Activated CD4-positive, alpha-beta T cell treated with anti-CD3 and anti-CD28 coated beads, Interleukin-2, amount 50 U/mL, for 1 hour (primary cell): ENCODE results near the gene DNAAF3.

ENCODE experiments used
- DNase-seq: peaks from one replicate; pipeline ENCODE4 v3.0.0-alpha.2; 2020

Gene DNAAF3

GRCh38 chr19:55115446-55116065 lies 50.9 kb downstream of the DNAAF3 start:
- DNase-seq = no peak

GRCh38 chr19:55114566-55115145 lies 51.8 kb downstream of the DNAAF3 start:
- DNase-seq = no peak

DNA sequence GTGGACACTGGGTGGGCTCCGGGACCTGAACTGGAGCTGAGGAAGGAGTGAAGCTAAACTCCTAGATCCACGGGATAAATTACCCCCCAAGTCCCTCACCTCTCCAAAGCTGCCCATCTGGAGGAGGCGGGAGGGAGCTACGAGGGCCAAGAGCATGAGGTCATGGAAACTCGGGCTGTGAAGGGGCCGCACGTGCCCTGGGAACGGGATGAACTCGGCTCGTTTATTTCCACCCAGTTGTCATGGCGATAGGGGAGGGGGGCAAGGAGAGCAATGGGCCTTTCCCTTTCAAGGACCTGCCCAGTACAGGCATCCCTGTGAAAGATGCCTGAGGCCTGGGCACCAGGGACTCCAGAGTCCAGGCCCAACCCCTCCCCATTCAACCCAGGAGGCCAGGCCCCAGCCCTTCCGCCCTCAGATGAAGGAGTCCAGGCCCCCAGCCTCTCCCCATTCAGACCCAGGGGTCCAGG lies 52.8 kb downstream of the DNAAF3 start:
- no peak for DNase-seq

DNA sequence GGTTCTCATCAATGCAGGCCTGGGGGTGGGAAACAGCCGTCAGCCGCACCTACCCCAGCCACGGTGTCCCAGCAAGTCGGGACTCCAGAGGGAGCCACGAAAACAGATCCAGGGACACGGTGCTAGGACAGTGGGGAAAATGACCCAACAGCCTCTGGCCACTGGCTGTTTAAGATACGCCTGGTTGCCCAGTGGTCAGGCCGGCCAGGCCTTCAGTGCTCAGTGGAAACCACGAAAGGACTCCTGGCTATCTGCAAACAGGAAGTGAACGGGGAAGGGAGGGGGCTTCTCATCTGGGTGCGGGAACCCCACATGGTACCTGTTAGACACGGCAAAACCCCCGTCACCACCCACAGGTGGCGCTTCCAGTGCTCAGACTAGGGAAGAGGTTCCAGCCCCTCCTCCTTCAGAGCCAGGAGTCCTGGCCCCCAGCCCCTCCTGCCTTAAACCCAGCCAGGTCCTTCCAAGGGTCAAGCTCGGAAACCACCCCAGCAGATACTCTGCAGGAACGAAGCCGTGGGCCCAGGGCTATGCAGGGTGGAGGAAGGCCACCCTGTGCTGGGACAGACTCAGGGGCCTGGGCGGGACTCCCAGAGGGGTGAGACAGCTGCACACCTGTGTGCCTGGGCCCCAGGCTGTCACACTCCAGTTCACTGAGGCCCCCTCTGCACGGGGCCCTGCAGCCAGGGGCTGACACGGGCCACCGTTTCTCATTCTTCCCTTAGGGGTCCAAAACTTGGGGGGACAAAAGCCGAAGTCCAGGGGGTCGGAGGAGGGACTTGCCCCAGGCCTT lies 53.4 kb downstream of the DNAAF3 start:
- no peak for DNase-seq

DNA sequence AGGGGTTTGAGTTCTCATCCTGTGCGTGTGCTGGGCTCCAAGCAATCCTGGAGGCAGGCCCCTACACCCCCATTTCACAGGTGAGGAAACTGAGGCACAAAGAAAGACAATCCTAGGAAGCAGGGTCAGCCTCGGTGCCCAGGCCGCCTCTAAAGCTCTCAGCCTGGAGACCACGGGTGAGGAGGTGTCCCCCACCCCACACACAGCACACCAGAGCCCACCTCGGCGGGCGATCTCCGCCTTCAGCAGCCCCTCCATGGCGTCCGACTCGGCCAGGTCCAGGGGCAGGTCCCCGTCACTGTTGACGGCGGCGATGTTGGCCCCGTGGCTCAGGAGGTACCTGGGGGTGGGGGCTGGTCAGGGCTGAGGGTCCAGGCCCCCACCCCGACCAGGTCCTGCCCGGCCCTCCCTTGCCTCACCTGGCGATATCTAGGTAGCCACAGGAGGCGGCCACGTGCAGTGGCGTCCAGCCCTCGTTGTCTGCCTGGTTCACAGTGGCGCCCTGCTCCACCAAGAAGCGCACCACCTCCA lies 54.1 kb downstream of the DNAAF3 start:
- DNase-seq = no peak

DNA sequence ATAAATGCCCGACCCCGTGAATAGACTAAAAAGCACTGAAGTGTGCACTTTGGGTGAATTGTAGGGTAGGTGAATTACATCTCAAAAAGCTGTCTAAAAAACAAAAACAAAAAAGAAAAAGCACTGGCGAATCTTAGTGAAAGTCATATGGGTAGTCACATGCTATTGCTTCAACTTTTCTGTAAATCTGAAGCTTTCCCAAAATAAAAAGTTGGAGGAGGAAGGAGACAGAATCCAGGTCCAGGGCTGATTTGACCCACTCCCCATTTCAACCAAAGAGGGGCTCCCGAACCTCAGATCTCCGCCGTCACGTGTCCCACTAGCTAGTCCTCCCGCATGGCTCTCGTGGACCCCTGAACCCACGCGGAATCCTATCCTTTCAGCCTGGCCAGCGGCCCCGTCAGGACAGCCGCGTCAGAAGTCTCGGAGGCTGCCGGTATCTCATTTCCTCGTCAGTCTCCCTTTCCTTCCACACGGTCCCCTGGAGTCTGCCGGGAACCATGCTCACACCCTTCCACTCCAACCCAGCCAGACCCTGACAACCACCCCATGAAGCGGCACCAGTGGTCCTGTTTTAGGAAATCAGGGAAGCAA lies 55.1 kb downstream of the DNAAF3 start:
- no peak for DNase-seq

- DNase-seq = no peak
Measured at GRCh38 chr19:55109527-55110291, 56.7 kb downstream of the DNAAF3 start.
